HEK293 (cell line): ENCODE measurements around the gene TSC22D1.
A peak's percentile ranks its signal among the peaks of the same experiment; 100 is the strongest.

Experiments
- CTCF ChIA-PET: fragments of 350-600 bp; formaldehyde crosslinking; extraction: SDS; loops from one replicate; lab custom pipeline; 2021; ENCODE audit warnings: antibody characterized with exemption; lab: Yijun Ruan, JAX
- POLR2A ChIA-PET: fragments of 300-600 bp; formaldehyde crosslinking; extraction: SDS; loops from one replicate; lab custom pipeline; 2020; ENCODE audit warnings: antibody characterized with exemption, inconsistent platforms; lab: Yijun Ruan, JAX
- H3K27ac ChIP-seq: fragments of 200-500 bp; sonication (Bioruptor generic); 2 replicates; pipeline ENCODE4 v1.5.1; 2014; ENCODE audit warnings: low read depth, low read length, control low read depth, inconsistent platforms; ENCODE audit errors: extremely low read depth
- H3K36me3 ChIP-seq, 2 experiments: fragments of 200-500 bp in 1 of 2; sonication (Bioruptor generic) in 1 of 2; 1 replicate in 1 of 2; 2 replicates in 1 of 2; pipeline ENCODE4 v1.5.1; 2014 to 2017; ENCODE audit warnings: inconsistent platforms in 2 of 2, low read length in 2 of 2; ENCODE audit not compliant: control insufficient read depth in 2 of 2, insufficient read depth in 1 of 2
- H3K4me1 ChIP-seq: fragments of 200-500 bp; sonication (Bioruptor generic); 2 replicates; pipeline ENCODE4 v1.5.1; 2014; ENCODE audit warnings: mild to moderate bottlenecking, low read length, inconsistent platforms; ENCODE audit not compliant: control insufficient read depth, insufficient read depth
- H3K4me3 ChIP-seq: 2 replicates; pipeline ENCODE4 v1.5.1; 2011; ENCODE audit warnings: low read depth, mild to moderate bottlenecking, control low read depth, low read length, moderate library complexity
- H3K9me3 ChIP-seq: fragments of 200-500 bp; sonication (Bioruptor generic); 2 replicates; pipeline ENCODE4 v1.5.1; 2014; ENCODE audit warnings: low read depth, low read length, inconsistent platforms; ENCODE audit not compliant: control insufficient read depth, insufficient read depth
- MZF1 ChIP-seq: fragments of 450-650 bp; formaldehyde crosslinking; IDR thresholded peaks from 2 replicates; pipeline ENCODE4 v1.5.1; 2017; ENCODE audit warnings: missing biosample characterization, missing genetic modification characterization, borderline replicate concordance
- PRDM1 ChIP-seq: fragments of 450-650 bp; formaldehyde crosslinking; IDR thresholded peaks from 2 replicates; pipeline ENCODE4; 2016; ENCODE audit warnings: missing biosample characterization, missing genetic modification characterization
- PRDM4 ChIP-seq: fragments of 450-650 bp; formaldehyde crosslinking; IDR thresholded peaks from 2 replicates; pipeline ENCODE4 v1.5.1; 2017; ENCODE audit warnings: missing biosample characterization, missing genetic modification characterization
- REST ChIP-seq: fragments of 450-650 bp; formaldehyde crosslinking; IDR thresholded peaks from 2 replicates; pipeline ENCODE4 v1.5.1; 2016; ENCODE audit warnings: missing biosample characterization, missing genetic modification characterization
- SCRT2 ChIP-seq: fragments of 450-650 bp; formaldehyde crosslinking; IDR thresholded peaks from 2 replicates; pipeline ENCODE4 v1.5.1; 2016; ENCODE audit warnings: missing biosample characterization, missing genetic modification characterization
- SETDB1 ChIP-seq: IDR thresholded peaks from one replicate; pipeline ENCODE4 v1.6.1; 2017; ENCODE audit warnings: mild to moderate bottlenecking, low read length, moderate library complexity, mixed read lengths; ENCODE audit not compliant: insufficient read length
- SP7 ChIP-seq: fragments of 450-650 bp; formaldehyde crosslinking; IDR thresholded peaks from 2 replicates; pipeline ENCODE4 v1.5.1; 2016; ENCODE audit warnings: missing biosample characterization, missing genetic modification characterization
- TRIM28 ChIP-seq: IDR thresholded peaks from 2 replicates; pipeline ENCODE4 v1.6.1; 2011; ENCODE audit warnings: low read length, control low read depth, borderline replicate concordance
- WT1 ChIP-seq: fragments of 450-650 bp; formaldehyde crosslinking; IDR thresholded peaks from 2 replicates; pipeline ENCODE4 v1.5.1; 2016; ENCODE audit warnings: missing biosample characterization, missing genetic modification characterization
- ZBTB49 ChIP-seq: fragments of 450-650 bp; formaldehyde crosslinking; IDR thresholded peaks from 2 replicates; pipeline ENCODE4 v1.5.1; 2016; ENCODE audit warnings: missing biosample characterization, missing genetic modification characterization, low read depth
- ZEB2 ChIP-seq: fragments of 450-650 bp; formaldehyde crosslinking; IDR thresholded peaks from 2 replicates; pipeline ENCODE4 v1.5.1; 2016; ENCODE audit warnings: missing biosample characterization, missing genetic modification characterization
- ZFP69B ChIP-seq: fragments of 450-650 bp; formaldehyde crosslinking; IDR thresholded peaks from 2 replicates; pipeline ENCODE4 v1.5.1; 2016; ENCODE audit warnings: missing biosample characterization, missing genetic modification characterization
- ZNF132 ChIP-seq: fragments of 450-650 bp; formaldehyde crosslinking; IDR thresholded peaks from 2 replicates; pipeline ENCODE4 v1.5.1; 2017; ENCODE audit warnings: missing biosample characterization, missing genetic modification characterization, borderline replicate concordance
- ZNF26 ChIP-seq: fragments of 450-650 bp; formaldehyde crosslinking; IDR thresholded peaks from 2 replicates; pipeline ENCODE4 v1.5.1; 2016; ENCODE audit warnings: missing biosample characterization, missing genetic modification characterization
- ZNF350 ChIP-seq: fragments of 450-650 bp; formaldehyde crosslinking; IDR thresholded peaks from 2 replicates; pipeline ENCODE4 v1.5.0; 2017; ENCODE audit warnings: missing biosample characterization, mild to moderate bottlenecking, missing genetic modification characterization
- ZNF366 ChIP-seq: fragments of 450-650 bp; formaldehyde crosslinking; conservative IDR thresholded peaks from 2 replicates; pipeline ENCODE4 v1.5.1; 2016; ENCODE audit warnings: missing biosample characterization, missing genetic modification characterization
- ZNF416 ChIP-seq: fragments of 450-650 bp; formaldehyde crosslinking; IDR thresholded peaks from 2 replicates; pipeline ENCODE4 v1.5.1; 2016; ENCODE audit warnings: missing biosample characterization, missing genetic modification characterization
- ZNF585B ChIP-seq: fragments of 450-650 bp; formaldehyde crosslinking; IDR thresholded peaks from 2 replicates; pipeline ENCODE4 v1.5.1; 2016; ENCODE audit warnings: missing biosample characterization, missing genetic modification characterization

The TSC22D1 gene

GRCh38 chr13:44484562-44485138, 91.5 kb downstream of the TSC22D1 start:
- no peak for TF ChIP-seq PRDM4 (tag by site-specific recombination)
- TF ChIP-seq ZNF416: no peak
- no peak for TF ChIP-seq ZNF26 (tag by site-specific recombination)
- TF ChIP-seq TRIM28: no peak
- Histone ChIP-seq H3K4me1 (no peaks in the 10 kb centered on the region), H3K27ac (no peak overlapping the region), H3K4me3 (no peak overlapping the region), H3K9me3 (no peaks in the 10 kb centered on the region), H3K36me3 (no peaks in the 10 kb centered on the region)
- ChIA-PET POLR2A (no interaction called here), CTCF (interaction anchor here (0.6 to 2.1 kb wide), 10 partner anchors 8 to 498 kb away, joined by 3 to 8 read pairs (median 5); no protein-coding TSS in a partner anchor)

GRCh38 chr13:44474122-44474910, 101.8 kb downstream of the TSC22D1 start:
- TF ChIP-seq SETDB1 (no peak), PRDM1 (tag by site-specific recombination) (peak; percentile 73; the same call in 1 of the 2 replicates), ZNF366 (tag by site-specific recombination) (peak; percentile 75), MZF1 (tag by site-specific recombination) (no peak), SCRT2 (tag by site-specific recombination) (0 out of 2 replicates have a peak, but pooled peaks have one; percentile 58), ZNF350 (tag by site-specific recombination) (no peak), ZNF132 (tag by site-specific recombination) (no peak), ZBTB49 (tag by site-specific recombination) (no peak), ZFP69B (0 out of 2 replicates have a peak, but pooled peaks have one; percentile 38)
- no peak overlapping the region; the same call in 1 of the 2 replicates for H3K4me3 ChIP-seq
- no peaks in the 10 kb centered on the region for H3K36me3 ChIP-seq
- peaks cover 9% of the 10 kb centered on the region for H3K4me1 ChIP-seq
- H3K9me3 ChIP-seq: no peaks in the 10 kb centered on the region
- ChIA-PET POLR2A (no interaction called here), CTCF (interaction anchor here (0.6 to 2.8 kb wide), 6 partner anchors 8 to 571 kb away, joined by 3 to 27 read pairs (median 3); no protein-coding TSS in a partner anchor)
- no peak overlapping the region for H3K27ac ChIP-seq

GRCh38 chr13:44471686-44472085, 104.4 kb downstream of the TSC22D1 start:
- no peaks in the 10 kb centered on the region for H3K36me3 ChIP-seq
- peaks cover 9% of the 10 kb centered on the region for H3K4me1 ChIP-seq
- H3K27ac ChIP-seq: no peak overlapping the region
- no peak overlapping the region for H3K4me3 ChIP-seq
- ChIA-PET POLR2A (interaction anchor here (1.3 kb wide), 1 partner anchor 35 kb away, joined by 4 read pairs; no protein-coding TSS in a partner anchor), CTCF (interaction anchor here (0.6 to 3.5 kb wide), 9 partner anchors 11 to 947 kb away, joined by 3 to 27 read pairs (median 6); no protein-coding TSS in a partner anchor)
- no peaks in the 10 kb centered on the region for H3K9me3 ChIP-seq
- TF ChIP-seq ZEB2 (tag by site-specific recombination) (peak; percentile 54; the same call in 1 of the 2 replicates), WT1 (peak; percentile 36; the same call in 1 of the 2 replicates), REST (tag by site-specific recombination) (no peak), SP7 (tag by site-specific recombination) (0 out of 2 replicates have a peak, but pooled peaks have one; percentile 11), ZNF585B (tag by site-specific recombination) (no peak)
